Ecto neural progenitor cell (in vitro differentiated cells): ENCODE measurements around the gene DOCK4.

ENCODE experiments used
- DNase-seq: peaks from one replicate; pipeline ENCODE4 v3.0.0-alpha.2; 2018; ENCODE audit warnings: low spot score

Gene DOCK4

GRCh38 chr7:112105584-112106530 lies 100.3 kb downstream of the DOCK4 start:
- no peak for DNase-seq

GRCh38 chr7:112104120-112104519 lies 102.1 kb downstream of the DOCK4 start:
- no peak for DNase-seq

DNA sequence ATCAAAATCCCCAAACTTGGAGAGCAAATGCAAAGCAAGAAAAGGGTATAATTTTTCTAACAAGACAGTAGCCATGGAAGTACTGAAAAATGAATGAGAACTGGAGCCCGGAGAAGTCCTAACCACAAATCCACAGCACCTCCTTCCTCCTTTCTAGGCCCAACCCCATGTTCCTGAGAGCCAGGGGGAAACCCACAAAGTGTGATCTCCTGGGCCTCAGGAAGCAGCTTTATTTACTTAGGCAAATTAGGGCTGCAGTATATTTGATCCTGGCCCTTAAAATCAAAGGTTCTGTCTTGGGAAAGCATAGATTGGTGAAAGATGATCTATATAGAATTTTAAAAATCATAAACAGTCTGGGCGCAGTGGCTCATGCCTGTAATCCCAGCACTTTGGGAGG lies 103.0 kb downstream of the DOCK4 start:
- no peak for DNase-seq

GRCh38 chr7:112101201-112101846 lies 104.9 kb downstream of the DOCK4 start:
- no peak for DNase-seq

GRCh38 chr7:112097524-112097923 lies 108.7 kb downstream of the DOCK4 start:
- DNase-seq: no peak

DNA sequence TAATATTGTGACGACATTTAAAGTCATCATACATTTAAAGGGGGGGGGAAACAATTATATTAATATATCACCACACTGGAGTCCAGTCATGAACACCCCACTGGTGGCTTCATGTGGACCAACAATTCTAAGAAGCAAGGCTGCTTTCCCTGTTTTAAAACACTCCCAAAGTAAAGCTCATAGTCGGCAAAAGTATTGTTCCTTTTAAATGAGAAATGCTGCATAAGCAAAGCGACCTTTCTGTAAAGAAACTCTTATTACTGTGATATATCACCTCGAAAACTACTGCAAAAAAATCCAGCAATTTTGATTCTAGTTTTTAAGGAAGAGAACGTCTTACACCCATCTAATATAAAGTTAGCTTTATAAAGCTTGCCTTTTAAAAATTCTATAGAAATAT lies 112.8 kb downstream of the DOCK4 start:
- DNase-seq: no peak

GRCh38 chr7:112092709-112093395 lies 113.3 kb downstream of the DOCK4 start:
- DNase-seq: no peak

DNA sequence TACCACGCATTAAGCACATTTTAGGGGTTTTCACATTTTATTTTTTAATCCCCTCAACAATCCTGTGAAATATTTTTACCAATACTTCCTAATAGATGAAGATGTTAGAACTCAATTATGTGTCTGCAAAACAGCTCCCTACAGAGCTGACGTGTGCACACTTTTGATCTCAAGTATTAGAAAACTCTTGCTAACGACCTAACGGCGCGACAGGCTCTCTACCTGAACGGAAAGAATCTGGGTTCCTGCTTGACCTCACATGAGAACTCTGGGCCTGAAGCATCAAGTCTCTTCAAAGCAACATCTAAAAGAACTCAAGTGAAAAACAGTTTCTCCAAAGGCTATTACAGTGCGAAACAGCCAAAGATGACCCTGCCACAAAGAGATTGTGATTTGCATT lies 113.9 kb downstream of the DOCK4 start:
- DNase-seq: no peak

GRCh38 chr7:112091768-112092167 lies 114.4 kb downstream of the DOCK4 start:
- no peak for DNase-seq

DNA sequence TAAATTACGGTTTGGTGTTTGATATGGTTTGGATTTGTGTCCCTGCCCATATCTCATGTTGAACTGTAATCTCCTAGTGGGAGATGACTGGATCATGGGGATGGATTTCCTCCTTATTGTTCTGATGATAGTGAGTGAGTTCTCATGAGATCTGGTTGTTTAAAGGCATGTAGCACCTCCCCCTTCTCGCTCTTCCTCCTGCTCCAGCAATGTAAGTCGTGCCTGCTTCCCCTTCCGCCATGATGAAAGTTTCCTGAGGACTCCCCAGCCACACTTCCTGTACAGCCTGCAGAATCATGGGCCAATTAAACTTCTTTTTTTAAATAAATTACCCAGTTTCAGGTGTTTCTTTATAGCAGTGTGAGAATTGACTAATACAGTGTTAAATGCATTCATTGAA lies 116.6 kb downstream of the DOCK4 start:
- no peak for DNase-seq

DNA sequence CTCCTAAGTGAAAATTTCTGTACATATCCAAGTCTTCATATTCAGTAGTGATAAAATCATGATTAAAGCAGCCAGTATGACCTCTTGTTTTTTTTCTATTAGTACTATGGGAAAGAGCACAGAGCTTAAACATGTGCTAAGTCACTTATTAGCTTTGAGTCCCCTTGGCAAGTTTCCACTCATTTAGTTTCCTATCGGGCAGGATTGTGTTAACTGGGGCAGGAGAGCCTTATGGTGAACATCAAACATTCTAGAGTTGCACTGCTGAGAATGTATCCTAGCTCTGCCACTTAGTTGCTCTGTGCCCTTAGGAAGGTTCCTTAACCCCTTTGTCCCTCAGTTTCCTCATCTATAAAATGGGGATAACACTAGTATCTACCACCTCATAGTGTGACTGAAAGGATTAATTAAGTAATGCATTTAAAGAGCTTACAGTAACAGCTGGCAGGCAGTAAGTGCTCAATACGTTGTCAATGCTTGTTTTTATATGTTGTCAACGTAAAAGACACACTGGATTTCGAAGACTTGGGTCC lies 117.6 kb downstream of the DOCK4 start:
- no peak for DNase-seq

DNA sequence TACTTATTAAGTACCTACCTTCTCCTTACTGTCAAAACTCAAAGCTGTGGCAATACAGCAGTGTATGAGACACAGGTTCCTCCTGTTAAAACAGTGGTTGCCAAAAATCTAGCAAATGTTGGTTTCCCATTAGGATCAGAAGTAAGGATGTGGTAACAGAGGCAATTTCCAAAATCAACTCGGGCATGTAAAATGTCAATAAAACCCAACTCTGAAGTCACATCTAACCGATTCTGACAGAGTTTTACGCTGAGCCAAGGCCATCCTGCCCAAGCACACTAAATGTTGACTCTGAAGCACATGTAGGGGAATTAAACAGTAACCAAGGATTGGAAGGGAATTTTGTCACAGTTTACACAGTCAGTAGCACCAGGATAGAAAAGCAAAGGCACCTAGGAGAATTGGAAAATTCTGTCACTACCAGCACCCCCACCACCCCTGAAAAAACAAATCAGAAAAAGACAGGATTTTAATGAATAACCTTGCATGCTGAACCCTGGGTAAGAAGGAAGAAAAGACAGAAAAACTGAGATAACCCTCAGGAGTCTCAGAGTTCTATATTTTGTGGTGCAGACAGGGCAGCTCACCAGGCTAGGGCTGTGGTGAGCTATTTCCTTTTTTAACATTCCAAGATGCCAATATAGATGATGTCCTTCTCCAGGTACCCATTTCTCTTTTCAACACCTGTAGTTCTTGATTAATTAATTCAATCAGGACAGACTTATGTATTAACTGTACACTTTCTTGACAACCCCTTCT lies 119.5 kb downstream of the DOCK4 start:
- DNase-seq: no peak

DNA sequence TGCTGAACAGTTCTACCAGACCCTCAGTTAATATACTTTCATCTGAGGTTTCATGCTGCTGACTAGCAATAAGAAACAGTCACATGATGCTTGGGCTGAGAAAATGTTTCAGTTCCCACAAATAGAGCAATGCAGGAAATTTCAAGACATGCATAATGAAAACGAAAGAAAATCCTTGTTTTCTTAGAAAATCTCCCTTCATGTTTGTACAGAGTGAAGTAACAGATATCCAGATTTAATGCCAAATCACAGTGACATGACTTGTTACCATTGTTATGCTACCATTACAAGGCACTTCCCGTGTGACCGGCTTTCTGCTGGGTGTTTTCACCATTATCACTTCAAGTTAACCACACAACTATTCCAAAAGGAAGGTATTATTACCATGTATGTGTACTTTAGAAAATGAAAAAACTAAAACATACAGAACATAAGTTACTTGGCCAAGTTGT lies 121.7 kb downstream of the DOCK4 start:
- DNase-seq: no peak

DNA sequence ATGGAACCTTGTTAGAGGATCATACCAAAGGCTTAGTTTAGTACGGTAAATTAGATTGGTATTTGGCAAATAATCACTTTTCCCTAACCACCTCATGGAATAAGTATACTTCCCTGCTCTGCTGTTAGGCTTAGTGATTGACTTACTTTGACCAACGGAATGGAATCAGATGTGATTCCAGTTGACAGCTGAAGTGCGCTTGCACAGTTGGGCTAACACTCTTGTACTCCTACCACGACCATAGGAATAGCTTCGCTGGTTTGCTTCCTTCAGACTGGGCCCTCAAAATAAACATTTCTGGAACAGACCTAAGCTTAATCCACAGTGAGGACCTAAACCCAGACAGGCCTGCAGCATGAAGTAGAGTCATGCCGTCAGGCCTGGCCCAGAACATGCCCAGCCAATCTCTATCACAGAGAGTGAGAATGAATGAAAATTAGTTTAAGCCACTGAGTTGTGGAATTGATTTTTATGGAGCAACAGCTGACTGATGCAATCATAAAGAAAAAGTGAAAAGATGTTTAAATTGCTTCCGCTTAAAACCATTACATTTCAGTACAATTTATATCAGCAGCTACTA lies 122.3 kb downstream of the DOCK4 start:
- DNase-seq: no peak

DNA sequence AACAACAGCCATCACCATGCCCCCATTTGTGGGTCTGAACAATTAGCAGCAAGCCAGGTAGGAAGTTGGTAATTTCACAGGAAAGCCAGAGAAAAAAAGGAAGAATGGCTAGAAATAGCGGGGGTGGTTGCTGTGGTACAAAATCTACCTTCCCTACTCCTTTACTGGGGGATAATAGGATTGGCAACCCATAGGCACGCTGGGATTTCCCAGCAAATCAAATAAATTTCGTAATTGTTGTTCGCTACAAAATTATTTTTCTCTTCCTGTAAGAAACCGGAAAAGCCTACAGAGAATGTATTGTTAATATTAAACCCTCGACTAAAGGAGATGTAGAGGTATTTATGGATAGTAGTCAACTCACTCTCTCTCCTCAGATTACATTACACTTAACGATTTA lies 123.9 kb downstream of the DOCK4 start:
- DNase-seq: no peak

- no peak for DNase-seq
Observed at GRCh38 chr7:112081778-112082177, 124.4 kb downstream of the DOCK4 start.

- DNase-seq: no peak
Observed at GRCh38 chr7:112080978-112081377, 125.2 kb downstream of the DOCK4 start.

- DNase-seq: no peak
Observed at GRCh38 chr7:112080441-112080840, 125.8 kb downstream of the DOCK4 start.

DNA sequence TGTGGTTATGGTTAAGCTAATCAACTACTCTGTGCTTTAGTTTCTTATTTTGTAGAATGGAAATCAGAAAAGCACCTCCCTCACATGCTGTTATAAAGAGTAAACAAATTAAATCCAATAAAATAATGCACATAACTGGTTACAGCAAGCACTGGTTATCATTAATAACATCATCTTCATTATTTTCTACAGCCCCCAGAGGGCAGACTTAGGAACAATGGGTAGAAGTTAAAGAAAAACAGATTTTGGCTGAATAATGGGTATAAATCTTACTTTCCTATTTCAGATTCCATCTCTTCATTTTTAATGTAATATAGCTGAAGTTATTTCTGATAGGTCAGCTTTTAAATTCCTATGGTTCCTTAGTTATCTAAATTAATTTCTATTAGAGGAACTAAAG lies 126.5 kb downstream of the DOCK4 start:
- no peak for DNase-seq

DNA sequence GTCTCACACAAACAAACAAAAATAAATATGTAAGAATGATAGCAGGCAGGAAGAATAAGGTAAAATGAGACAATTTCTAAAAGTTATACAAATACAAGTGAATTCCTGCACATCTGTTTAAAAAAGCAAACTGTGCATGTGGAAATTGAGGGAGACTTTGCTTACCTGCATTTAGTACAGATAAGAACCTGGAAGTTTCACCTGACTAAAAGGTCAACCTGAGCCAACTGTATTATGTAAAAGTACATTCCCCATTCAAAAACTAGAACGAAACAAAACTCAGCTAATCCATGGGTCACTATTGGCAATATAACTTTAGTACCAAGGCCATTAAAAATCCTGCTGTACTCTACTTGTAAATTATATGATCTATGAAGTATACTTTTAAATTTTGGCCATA lies 127.1 kb downstream of the DOCK4 start:
- DNase-seq: no peak

DNA sequence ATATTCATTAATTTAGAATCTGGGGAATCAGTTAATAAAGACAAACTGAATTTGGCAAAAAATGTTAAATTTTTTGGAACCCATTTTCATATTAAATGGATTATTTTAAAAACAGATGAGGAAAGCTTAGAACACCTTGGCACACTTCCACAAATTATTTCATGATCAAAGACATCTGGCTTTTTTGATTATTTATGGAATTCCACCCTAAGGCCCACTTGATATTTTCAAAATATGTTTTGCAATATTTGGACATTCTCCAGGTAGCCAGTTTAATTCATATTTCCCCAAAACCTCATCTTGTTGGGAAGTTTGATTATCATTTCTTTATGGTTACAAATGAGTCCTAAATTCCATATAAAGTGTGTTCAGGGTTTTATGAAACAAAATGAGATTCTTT lies 129.9 kb downstream of the DOCK4 start:
- DNase-seq: no peak
